Measurements from ENCODE around the gene OR9G1. TPM values are rescaled to one million over a fixed set of nuclear protein-coding genes. Genes with fewer than 3 reads are reported as not detected.

Gene OR9G1
- total and polyA plus RNA-seq, 4 donors: not detected

- Histone ChIP-seq H3K27ac (ENCODE audit: low read depth in 1 of 2, low read length in 2 of 2) (no peak overlapping the region), H3K27me3 (ENCODE audit: control insufficient read depth in 1 of 2, insufficient read depth in 2 of 2, low read length in 1 of 2) (no peaks in the 10 kb centered on the region), H3K4me1 (ENCODE audit: control insufficient read depth in 1 of 2, insufficient read depth in 2 of 2, low read length in 2 of 2) (no peaks in the 10 kb centered on the region), H3K9me3 (ENCODE audit: control insufficient read depth, low read length) (no peaks in the 10 kb centered on the region), H3K4me3 (ENCODE audit: low read length in 2 of 2) (no peak overlapping the region), H3K36me3 (ENCODE audit: control insufficient read depth in 1 of 2, insufficient read depth in 2 of 2, low read length in 1 of 2) (no peaks in the 10 kb centered on the region)
- ATAC-seq (ENCODE audit: low FRiP score) (no peak), DNase-seq (no peak)
- intact Hi-C loops (cut with DNase I): no loop called here
- WGBS, 2 donors: 85 to 89% methylated on average over 5 of the region's 5 CpGs
Observed at GRCh38 chr11:56751480-56751879, 52.6 kb downstream of the OR9G1 start.

Small RNAs within 50 kb of the gene (microRNA-seq; reads per million reads assigned to microRNA genes)
- 0 reads per million in 2 donors for gene MIR6128

Other genes starting within 250 kb of the OR9G1 start
- gene OR5M3, start 225.7 kb upstream of the OR9G1 start, total RNA-seq: not detected
- not detected for gene OR5M3, start 225.7 kb upstream of the OR9G1 start, polyA plus RNA-seq
- gene OR5M8, start 207.7 kb upstream of the OR9G1 start, total RNA-seq: not detected
- not detected for gene OR5M8, start 207.7 kb upstream of the OR9G1 start, polyA plus RNA-seq
- gene OR5M11, start 155.8 kb upstream of the OR9G1 start, total RNA-seq: not detected
- gene OR5M11, start 155.8 kb upstream of the OR9G1 start, polyA plus RNA-seq: not detected
- gene OR5M10, start 121.4 kb upstream of the OR9G1 start, total RNA-seq: not detected
- gene OR5M10, start 121.4 kb upstream of the OR9G1 start, polyA plus RNA-seq: not detected
- gene OR5M1, start 84.2 kb upstream of the OR9G1 start, total RNA-seq: not detected
- gene OR5M1, start 84.2 kb upstream of the OR9G1 start, polyA plus RNA-seq: not detected
- gene OR5AP2, start 56.7 kb upstream of the OR9G1 start, total RNA-seq: not detected
- gene OR5AP2, start 56.7 kb upstream of the OR9G1 start, polyA plus RNA-seq: not detected
- gene OR5AR1, start 35.4 kb upstream of the OR9G1 start, total RNA-seq: not detected
- gene OR5AR1, start 35.4 kb upstream of the OR9G1 start, polyA plus RNA-seq: not detected
- gene OR9G4, start 49.6 kb downstream of the OR9G1 start, total RNA-seq: not detected
- gene OR9G4, start 49.6 kb downstream of the OR9G1 start, polyA plus RNA-seq: not detected